ENCODE results near the gene TINAGL1. TPM values are rescaled to one million over a fixed set of nuclear protein-coding genes. Genes with fewer than 3 reads are reported as not detected.

The TINAGL1 gene
- total and polyA plus RNA-seq, 2 of the 13 experiments (the other 11 are each of a cell fraction or from before 2014, with no cell fraction given), result 24.7 to 76.8 TPM

- no peak for TF ChIP-seq ZNF318 (CRISPR knock-in tag; IDR thresholded peaks at IDR 0.05)
Measured at GRCh38 chr1:31615939-31616338, 39.6 kb downstream of the TINAGL1 start (continued).

GRCh38 chr1:31617218-31617915 lies 41.1 kb downstream of the TINAGL1 start, which contains the start of gene HCRTR1:
Gene HCRTR1, plus strand, starts transcription at chr1:31617689. Its CDS starts 1,504 bp downstream, at chr1:31619193.
- no TSS peak for BruUV-seq (replicated peaks)
- H4K20me1 ChIP-seq (ENCODE audit: insufficient read depth, low read length), result no peaks in the 10 kb centered on the region
- no peak within 1 kb of the TSS for H3K27ac ChIP-seq (ENCODE audit: extremely low read length, insufficient read depth, low read length)
- in situ Hi-C loops (cut with HindIII; ENCODE audit: extremely low pct_ligation_motif_present, low pct_unique_long_range_greater_than_20kb) (no loop called here), intact Hi-C loops (cut with micrococcal nuclease; ENCODE audit: unreplicated experiment) (no loop called here)
- peak; percentile 37 for ATAC-seq
- POLR2A ChIA-PET, result interaction anchor here (1.2 kb wide), 1 partner anchor 10 kb away, joined by 3 read pairs; no protein-coding TSS in a partner anchor
- DNase-seq (ENCODE audit: low spot score), result no peak
- H3K36me3 ChIP-seq (replicated peaks in 1 of 2; ENCODE audit: control insufficient read depth in 1 of 2, insufficient read depth in 2 of 2, low read length in 2 of 2), result no peaks in the 10 kb centered on the region
- CTCF ChIA-PET (ENCODE audit: low intra/inter-chr PET ratio, low total read pairs), result interaction anchor here (1.3 to 2.8 kb wide), 2 partner anchors 23 to 53 kb away, joined by 3 to 17 read pairs; no protein-coding TSS in a partner anchor
- H3K9me3 ChIP-seq (ENCODE audit: low read length), result no peaks in the 10 kb centered on the region
- H3K4me2 ChIP-seq (ENCODE audit: low read depth, low read length), result peak within 1 kb of the TSS; percentile 77
- peaks cover 9% of the 10 kb centered on the region; the same call in 1 of the 2 replicates for H3K4me1 ChIP-seq (ENCODE audit: insufficient read depth, low read length)
- peak within 1 kb of the TSS; percentile 59 to 72 (median 65) for H3K4me3 ChIP-seq (replicated peaks in 1 of 3; ENCODE audit: insufficient read depth in 1 of 3, low read depth in 2 of 3, low read length in 3 of 3)
- peaks cover 7 to 42% of the 10 kb centered on the region in 2 experiments for H3K27me3 ChIP-seq (ENCODE audit: control insufficient read depth in 1 of 2, insufficient read depth in 2 of 2, low read length in 2 of 2)
- H3K79me2 ChIP-seq (ENCODE audit: insufficient read depth, low read length), result no peaks in the 10 kb centered on the region
- WGBS (ENCODE audit: low lambda C conversion rate), result 6% methylated on average over 14 of the region's 48 CpGs
- no peak within 1 kb of the TSS for H3K9ac ChIP-seq (ENCODE audit: insufficient read depth, low read depth, low read length)
- no peak for FAIRE-seq
- no peak within 1 kb of the TSS for H2AFZ ChIP-seq (ENCODE audit: low read length)
- TF ChIP-seq SMARCE1 (IDR thresholded peaks at IDR 0.05; ENCODE audit: borderline replicate concordance) (no peak), ZBTB37 (CRISPR knock-in tag; IDR thresholded peaks at IDR 0.05) (no peak), RAD21 (CRISPR knock-in tag; IDR thresholded peaks at IDR 0.05) (no peak), ZMAT3 (CRISPR knock-in tag; conservative IDR thresholded peaks at IDR 0.05) (0 out of 2 replicates have a peak, but pooled peaks have one; percentile 24), MYPOP (CRISPR knock-in tag; IDR thresholded peaks at IDR 0.05) (no peak), ZNF747 (CRISPR knock-in tag; IDR thresholded peaks at IDR 0.05; ENCODE audit: borderline replicate concordance) (no peak), KLF15 (CRISPR knock-in tag; IDR thresholded peaks at IDR 0.05; ENCODE audit: borderline replicate concordance) (no peak), ZNF10 (CRISPR knock-in tag; IDR thresholded peaks at IDR 0.05; ENCODE audit: borderline replicate concordance, low read depth) (no peak)

All from HepG2 (cell line).